HT-29 (cell line): ENCODE measurements around the gene MTERF2. TPM values are rescaled to one million over a fixed set of nuclear protein-coding genes. Genes with fewer than 3 reads are reported as not detected.
"Not testable (repeated sequence)": the region's sequence is repeated elsewhere in the genome, so short reads cannot be mapped to it uniquely, and the experiment has no call there.

Experiments used
- DNase-seq: peaks from one replicate; pipeline ENCODE4 v3.0.0-alpha.2; 2015; ENCODE audit warnings: low spot score
- total RNA-seq: library from RNA; depleted of rRNA; stranded (reverse); fragments of >200 nt; shearing (Covaris generic); gene quantifications from 2 replicates; pipeline ENCODE4 v1.2.3, GENCODE V29; 2014; rRNA removed

Gene MTERF2, protein sequence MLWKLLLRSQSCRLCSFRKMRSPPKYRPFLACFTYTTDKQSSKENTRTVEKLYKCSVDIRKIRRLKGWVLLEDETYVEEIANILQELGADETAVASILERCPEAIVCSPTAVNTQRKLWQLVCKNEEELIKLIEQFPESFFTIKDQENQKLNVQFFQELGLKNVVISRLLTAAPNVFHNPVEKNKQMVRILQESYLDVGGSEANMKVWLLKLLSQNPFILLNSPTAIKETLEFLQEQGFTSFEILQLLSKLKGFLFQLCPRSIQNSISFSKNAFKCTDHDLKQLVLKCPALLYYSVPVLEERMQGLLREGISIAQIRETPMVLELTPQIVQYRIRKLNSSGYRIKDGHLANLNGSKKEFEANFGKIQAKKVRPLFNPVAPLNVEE
- total RNA-seq: 5.7 and 10.1 TPM in 2 replicates

DNA sequence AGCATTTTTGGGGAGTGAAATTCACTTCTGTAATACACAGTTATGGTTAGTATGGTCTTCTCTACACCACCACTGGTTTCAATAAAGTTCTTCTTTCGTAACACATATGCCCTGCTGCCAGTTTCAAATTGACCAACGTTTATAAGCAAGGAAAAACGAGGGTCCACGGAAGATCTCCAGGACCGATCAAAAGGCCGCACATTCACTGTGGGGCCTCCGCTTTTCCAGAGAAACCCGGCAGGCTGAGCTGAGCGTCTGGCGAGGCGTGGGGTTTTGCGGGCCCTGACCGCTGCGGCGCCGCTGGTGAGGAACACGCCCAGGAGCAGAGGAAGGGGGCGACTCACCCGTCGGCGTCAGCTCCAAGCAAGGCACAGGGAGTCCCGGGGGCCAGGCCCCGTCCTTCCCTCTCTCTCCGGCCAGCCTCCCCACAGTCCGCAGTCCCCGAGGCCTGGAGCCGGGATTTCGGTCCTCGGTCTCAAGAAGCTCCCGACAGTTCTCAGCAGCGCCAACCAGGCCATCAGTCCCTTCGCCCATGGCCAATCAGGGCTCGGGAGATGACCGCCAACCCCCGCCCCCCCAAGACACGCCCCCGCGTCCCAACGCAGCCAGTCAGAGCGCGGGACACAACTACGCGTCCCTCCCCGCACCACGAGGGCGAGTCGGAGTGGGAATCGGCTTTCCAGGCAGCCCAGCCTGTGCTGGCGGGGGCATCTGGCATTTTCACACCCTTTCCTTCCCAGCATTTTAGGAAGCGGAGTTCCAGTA lies at the start of gene MTERF2:
TSS of gene MTERF2 (minus strand) at position 522 of the 765 bp plus-strand sequence. CDS start 8,432 bp downstream, outside the sequence.
- peak; percentile 93 for DNase-seq

DNA sequence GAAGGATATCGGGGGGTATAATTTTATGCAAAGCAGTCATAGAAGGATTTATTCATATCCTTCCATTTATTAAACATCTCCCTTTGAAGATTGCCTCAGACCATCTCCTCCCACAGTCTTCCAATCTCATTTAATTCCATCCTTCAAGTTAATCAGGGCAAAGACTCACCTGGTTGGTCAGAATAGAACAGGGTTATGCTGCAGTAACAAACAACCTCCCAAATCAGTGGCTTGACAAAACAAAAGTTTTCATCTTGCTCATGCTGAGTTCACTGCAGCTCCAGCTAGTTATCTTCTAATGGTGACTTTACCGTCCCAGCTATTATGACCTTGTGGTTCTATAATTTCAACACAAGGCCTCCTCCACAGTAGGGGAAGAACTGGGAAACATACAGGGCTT lies 48.8 kb upstream of the MTERF2 start:
- no peak for DNase-seq

DNA sequence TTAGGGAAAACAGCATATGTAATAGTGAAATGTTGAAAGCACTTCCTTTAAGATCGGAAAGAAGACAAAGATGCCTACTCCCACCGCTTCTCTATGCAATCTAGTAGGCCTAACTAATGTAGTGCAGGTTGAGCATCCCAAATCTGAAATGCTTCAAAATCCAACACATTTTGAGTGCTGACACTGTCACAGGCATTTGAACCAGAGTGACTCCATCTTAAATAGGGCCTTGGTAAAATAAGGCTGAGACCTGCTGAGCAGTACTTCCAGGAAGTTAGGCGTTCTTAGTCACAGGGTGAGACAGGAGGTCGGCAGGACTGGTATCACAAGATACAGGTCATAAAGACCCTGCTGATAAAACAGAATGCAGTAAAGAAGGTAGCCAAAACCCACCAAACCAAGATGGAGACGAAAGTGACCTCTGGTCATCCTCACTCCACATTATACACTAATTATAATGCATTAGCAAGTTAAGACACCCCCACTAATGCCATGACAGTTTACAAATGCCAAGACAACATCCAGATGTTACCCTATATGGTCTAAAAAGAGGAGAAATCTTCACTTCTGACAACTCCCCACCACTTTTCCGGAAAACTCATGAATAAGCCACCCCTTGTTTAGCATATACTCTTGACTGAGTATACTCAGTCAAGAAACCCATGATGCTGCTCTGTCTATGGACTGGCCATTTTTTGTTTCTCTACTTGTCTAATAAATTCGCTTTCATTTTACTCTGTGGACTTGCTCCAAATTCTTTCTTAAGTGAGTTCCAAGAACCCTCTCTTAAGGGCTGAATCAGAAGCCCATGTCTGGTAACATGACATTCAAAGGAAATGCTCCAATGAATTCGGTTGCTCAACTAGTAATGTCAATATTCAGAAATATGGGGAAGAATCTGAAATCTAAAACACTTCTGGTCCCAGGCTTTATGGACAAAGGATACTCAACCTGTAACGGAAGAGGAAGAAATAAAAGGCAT lies 47.1 kb upstream of the MTERF2 start:
- no peak for DNase-seq

DNA sequence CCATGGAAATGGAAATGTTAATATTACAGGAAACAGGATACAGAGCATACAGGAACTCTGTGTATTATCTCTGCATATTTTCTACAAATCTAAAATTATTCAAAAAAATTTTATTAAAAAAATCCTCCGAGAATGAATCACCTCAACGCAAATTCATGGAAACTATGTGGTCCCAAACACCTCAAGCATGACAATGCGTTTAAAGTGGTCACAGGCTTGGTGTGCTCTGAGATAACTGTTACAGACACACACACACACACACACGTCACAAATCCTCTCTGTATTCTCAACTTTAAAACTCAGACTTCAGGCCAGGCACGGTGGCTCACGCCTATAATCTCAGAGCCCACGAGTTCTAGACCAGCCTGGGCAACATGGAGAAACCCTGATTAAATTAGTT lies 45.3 kb upstream of the MTERF2 start:
- no peak for DNase-seq

DNA sequence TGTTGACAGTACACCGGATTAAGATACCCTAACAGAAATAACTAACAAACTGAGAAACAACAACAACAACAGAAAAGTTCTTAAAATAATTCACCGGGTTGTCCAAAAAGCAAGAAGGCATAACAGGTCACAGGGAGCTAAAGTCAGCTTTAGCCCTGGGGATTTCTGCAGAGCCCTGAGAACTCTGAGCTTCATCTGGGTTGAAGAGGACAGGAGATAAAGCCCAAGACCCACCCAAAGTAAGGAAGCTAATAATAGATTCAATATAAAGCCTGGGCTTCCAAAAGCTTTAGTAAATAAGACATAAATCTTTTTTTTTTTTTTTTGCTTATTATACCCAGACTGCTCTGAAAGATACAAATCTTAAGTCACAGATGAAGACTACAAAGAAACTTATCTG lies 44.1 kb upstream of the MTERF2 start:
- DNase-seq: no peak

DNA sequence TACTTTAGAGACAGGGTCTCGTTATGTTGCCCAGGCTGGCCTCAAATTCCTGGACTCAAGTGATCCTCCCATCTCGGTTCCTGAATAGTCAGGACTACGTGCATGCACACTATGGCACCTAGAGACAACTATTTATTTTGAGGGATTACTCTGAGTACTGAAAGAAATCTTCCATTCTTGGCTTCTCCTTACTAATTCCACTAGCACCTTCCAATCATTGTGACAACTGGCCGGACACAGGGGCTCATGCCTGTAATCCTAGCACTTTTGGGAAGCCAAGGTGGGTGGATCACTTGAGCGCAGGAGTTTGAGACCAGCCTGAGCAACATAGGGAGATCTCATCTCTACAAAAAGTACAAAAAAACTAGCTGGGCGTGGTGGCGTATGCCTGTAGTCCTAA lies 42.1 kb upstream of the MTERF2 start:
- no peak for DNase-seq

DNA sequence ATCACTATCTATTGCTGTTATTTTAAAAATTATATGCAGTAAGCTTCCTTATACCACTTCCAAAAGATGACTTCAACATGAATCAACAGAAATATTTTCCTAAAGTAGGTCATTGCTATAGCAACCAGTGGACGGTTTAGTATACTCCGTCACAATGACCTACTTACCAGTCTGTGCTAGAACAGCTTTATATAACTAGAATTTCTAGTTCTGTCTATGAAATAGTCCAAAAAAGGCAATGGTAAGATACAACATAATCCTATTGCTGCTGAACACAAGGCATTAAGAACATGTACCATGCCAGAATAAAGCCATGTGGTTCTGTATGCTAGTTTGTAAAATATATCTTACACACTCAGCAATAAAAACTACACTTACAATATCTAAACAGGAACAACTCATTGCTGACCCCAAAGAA lies 40.7 kb upstream of the MTERF2 start:
- peak; percentile 69 for DNase-seq

DNA sequence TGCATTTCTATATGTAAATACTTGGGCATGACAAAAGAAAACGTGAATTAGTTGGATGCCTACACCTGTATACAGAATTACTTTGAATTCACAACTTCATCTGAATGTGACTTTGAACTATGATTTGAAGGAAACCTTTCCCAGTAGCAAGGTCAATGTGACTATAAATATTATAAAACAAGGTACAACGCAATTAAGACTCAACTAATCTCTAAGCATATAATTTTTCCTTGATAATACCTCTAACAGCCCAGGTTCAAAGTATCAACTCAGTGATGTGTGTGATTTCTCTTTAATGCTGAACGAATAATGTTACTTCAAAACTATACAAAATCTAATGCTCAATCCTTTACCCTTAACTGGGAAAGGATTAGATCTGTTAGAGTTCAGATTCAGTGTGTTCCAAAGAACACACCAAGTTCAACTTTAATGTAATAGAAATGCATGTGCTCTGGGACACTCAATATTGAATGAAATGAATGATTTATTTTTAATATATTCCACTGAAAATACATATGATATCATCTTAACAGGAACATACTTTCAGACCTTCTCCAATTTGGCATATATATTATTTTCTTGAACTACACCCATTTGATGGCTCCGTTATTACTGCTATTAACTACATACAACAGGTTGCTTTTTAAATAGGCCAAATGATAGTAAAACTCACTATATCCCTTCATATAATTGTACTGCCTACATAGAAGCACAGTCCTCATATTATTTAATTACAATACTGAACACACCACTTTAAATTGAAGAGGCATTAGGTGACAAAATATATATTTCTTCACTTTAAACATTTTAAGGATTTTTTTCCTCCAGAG lies 40.1 kb upstream of the MTERF2 start:
- DNase-seq: no peak

DNA sequence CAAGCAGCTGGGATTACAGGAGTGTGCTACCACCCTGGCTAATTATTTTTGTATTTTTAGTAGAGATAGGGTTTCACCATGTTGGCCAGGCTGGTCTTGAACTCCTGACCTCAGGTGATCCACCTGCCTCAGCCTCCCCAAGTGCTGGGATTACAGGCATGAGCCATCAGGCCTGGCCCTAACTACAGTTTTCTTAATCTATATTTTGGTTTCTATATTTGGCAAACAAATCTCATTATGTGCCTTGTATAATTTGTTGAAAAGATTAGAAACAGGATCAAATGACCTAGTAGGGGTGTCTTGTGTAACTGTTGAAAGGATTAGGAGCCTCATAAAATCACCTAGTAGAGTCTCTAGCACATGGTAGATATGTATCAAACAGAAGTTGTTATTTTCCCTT lies 39.4 kb upstream of the MTERF2 start:
- not testable (repeated sequence) for DNase-seq

DNA sequence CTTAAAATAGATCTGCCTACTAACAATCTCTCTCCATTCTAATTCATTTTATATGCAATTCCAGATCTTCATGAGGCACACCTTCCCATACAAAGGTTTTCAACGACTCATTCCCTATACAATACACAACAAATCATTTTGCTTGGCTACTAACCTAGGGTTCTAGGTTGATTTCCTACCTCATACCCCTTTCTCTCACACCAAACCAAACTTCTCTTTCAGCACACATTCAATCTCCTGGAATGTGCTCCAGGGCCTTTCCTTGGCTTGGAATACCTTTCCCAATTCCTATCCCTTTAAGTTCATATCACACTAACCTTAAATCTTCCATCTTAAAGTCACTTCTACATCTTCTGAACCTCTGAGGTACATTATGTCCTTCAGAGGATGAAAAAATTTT lies 38.7 kb upstream of the MTERF2 start:
- no peak for DNase-seq

DNA sequence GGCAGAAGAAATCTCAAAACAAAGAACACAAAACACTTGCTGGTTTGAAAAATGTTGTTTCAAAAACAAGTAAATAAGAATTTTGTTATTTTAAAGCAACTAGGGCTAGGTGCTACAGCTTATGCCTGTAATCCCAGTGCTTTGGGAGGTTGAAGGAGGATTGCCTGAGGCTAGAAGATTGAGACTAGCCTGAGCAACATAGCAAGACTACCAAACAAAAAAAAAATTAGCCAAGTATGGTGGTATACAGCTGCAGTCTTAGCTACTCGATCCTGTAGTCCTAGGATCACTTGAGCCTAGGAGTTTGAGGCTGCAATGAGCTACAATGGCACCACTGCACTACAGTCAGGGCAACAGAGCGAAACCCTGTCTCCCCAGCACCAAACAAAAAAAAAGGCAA lies 32.6 kb upstream of the MTERF2 start:
- no peak for DNase-seq

DNA sequence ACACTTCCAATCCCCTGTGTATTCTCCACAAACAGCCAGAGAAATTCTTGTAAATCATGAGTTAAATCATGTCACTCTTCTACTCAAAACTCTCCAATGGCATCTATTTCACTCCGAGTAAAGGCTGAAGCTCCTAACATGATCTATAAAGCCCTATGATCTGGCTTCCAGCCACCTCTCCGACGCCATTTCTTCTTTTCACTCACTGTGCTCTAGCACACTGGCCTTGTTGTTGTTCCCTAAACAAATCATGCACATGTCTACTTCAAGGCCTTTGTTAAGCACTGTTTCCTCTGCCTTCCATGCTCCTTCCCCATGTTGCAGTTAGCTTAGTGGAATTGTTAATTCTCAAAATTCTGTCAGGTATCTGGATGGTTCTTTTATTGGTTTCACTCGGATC lies 30.1 kb upstream of the MTERF2 start:
- no peak for DNase-seq

DNA sequence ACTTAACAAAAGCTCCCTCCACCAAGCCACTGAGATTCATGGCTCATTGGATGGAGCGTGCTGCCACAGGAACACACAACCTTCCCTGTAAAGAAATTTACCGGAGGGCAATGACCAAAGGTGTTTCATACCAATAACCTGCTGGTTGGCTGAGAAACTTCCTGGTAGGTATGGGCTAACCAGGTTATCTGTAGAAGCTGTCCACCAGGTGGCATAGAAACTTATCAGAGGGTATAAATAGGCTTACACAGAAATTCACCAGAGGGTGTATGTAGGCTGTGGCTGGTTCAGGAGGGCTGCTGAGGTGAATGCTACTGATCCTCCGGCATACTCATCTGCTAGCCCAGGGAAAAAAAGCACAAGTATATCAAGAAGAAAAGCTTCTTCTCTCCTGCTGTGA lies 27.1 kb upstream of the MTERF2 start:
- DNase-seq: peak; percentile 88

DNA sequence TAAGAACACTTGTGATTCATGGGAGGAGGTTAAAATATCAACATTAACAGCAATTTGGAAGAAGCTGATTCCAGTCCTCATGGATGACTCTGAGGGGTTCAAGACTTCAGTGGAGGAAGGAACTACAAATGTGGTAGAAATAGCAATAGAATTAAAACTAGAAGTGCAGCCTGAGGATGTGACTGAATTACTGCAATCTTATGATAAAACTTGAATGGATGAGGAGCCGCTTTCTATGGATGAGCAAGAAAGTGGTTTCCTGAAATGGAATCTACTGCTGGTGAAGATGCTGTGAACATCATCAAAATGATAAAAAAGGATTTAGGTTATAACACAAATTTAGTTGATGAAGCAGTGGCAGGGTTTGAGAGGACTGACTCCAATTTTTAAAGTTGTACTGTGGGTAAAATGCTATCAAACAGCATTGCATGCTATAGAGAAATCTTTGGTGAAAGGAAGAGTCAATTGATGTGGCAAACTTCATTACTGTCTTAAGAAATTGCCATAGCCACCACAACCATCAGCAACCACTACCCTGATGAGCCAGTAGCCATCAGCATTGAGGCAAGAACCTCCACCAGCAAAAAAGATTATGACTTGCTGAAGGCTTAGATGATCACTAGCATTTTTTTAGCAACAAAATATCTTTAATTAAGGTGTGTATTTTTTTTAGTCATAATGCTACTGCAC lies 25.9 kb upstream of the MTERF2 start:
- no peak for DNase-seq

DNA sequence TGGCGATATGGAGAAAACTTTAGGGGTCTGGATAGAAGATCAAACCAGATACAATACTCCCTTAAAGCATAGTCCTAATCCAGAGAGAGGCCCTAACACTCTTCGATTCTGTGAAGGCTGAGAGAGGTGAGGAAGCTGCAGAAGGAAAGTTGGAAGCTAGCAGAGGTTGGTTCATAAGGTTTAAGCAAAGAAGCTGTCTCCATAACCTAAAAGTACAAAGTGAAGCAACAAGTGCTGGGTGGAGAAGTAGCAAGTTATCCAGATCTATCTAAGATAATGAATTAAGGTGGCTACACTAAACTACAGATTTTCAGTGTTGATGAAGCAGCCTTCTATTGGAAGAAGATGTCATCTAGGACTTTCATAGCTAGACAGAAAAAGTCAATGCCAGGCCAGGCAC lies 24.6 kb upstream of the MTERF2 start:
- no peak for DNase-seq

DNA sequence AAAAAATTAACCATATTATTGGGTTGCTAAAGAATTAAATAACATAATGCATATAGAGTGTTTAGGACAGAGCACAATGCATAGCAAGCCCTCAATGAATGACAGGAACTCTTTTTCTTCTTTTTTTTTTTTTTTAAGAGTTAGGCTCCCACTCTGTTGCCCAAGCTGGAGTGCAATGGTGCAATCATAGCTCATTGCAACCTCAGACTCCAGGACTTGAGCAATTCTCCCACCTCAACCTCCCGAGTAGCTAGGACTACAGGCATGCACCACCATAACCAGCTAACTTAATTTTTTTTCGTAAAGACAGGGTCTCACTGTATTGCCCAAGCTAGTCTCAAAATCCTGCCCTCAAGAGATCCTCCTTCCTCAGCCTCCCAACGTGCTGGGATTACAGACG lies 20.5 kb upstream of the MTERF2 start:
- no peak for DNase-seq

DNA sequence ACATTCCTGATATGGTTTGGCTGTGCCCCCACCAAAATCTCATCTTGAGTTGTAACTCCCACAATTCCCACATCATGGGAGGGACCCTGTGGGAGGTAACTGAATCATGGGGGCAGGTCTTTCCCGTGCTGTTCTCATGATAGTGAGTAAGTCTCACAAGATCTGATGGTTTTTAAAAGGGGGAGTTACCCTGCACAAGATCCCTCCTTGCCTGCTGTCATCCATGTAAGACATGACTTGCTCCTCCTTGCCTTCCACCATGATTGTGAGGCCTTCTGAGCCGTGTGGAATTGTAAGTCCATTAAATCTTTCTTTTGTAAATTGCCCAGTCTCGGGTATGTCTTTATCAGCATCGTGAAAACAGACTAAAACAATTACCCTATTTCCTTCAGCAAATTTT lies 15.7 kb upstream of the MTERF2 start:
- DNase-seq: not testable (repeated sequence)

DNA sequence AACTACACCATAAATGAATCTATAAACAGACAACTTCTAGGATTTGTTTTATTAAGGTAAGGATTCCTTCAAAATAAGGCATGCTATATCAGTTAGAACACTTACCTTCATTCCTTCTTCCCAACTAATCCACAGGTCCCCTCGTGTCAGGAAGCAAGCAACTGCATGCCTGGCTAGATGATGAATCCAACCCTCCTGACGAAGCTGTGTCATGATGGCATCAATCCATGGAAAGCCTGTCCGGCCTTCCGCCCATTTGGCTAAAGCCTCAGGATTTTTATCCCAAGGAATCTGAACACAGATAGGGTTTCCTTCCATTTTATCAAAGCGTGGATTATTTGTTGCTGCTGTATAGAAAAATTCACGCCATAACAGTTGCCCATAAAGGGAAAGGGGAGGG lies 12.5 kb upstream of the MTERF2 start:
- no peak for DNase-seq

DNA sequence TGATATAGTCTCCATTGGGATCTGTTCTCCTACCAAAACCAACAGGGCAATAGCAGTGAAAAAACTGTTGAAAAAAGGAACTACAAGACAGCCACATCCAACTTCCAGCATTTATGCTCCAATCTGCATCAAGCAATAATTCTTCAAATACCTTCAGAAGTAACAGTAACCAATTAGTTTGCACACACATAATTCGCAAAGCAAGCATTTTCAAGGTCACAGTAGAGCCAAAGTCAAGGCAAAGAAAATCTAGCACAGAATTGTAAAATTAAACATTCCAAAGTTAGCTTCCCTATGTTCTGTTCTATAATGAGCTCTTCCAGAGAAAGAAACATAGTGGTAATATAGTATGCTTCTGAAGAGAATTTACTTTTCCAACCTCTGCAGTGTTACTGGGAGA lies 11.0 kb upstream of the MTERF2 start:
- DNase-seq: no peak

DNA sequence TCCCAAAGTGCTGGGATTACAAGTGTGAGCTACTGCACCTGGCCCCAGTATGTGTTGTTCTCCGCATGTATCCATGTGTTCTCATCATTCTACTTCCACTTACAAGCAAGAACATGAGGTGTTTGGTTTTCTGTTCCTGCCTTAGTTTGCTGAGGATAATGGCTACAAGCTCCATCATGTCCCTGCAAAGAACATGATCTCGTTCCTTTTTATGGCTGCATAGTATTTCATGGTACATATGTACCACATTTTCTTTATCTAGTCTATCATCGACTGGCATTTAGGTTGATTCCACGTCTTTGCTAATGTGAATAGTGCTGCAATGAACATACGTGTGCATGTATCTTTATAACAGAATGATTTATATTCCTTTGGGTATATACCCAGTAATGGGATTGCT lies 9.2 kb upstream of the MTERF2 start:
- DNase-seq: not testable (repeated sequence)
